Activated CD8-positive, alpha-beta T cell treated with anti-CD3 and anti-CD28 coated beads for 36 hours (primary cell): Measurements from ENCODE around the gene LHFPL3. TPM values are rescaled to one million over a fixed set of nuclear protein-coding genes. Genes with fewer than 3 reads are reported as not detected.

Experiments
- ATAC-seq: fragments of 200-7000 bp; cut with Tn5 transposase; one replicate; pipeline ENCODE4 v1.10.0; 2021; ENCODE audit warnings: mild to moderate bottlenecking, moderate library complexity
- CTCF ChIA-PET: fragments of 350-600 bp; sonication (Branson Sonifier 250); formaldehyde crosslinking; loops from one replicate; lab custom pipeline; 2021; ENCODE audit warnings: antibody characterized with exemption; lab: Charles Lee
- POLR2A ChIA-PET: fragments of 350-600 bp; sonication (Branson Sonifier 250); formaldehyde crosslinking; loops from one replicate; lab custom pipeline; 2021; ENCODE audit warnings: antibody characterized with exemption; lab: Charles Lee
- DNase-seq: peaks from one replicate; pipeline ENCODE4 v3.0.0-alpha.2; 2020
- H3K27ac Mint-ChIP-seq: one replicate; pipeline ENCODE4 v1.8.0; 2021; ENCODE audit warnings: mild to moderate bottlenecking, mixed read lengths
- H3K27me3 Mint-ChIP-seq: one replicate; pipeline ENCODE4 v1.8.0; 2021; ENCODE audit warnings: mixed read lengths
- H3K36me3 Mint-ChIP-seq: one replicate; pipeline ENCODE4 v1.8.0; 2021; ENCODE audit warnings: low read depth, mixed read lengths
- H3K4me1 Mint-ChIP-seq: one replicate; pipeline ENCODE4 v1.8.0; 2021; ENCODE audit warnings: low read depth, mixed read lengths
- H3K4me3 Mint-ChIP-seq: one replicate; pipeline ENCODE4 v1.8.0; 2021; ENCODE audit warnings: mild to moderate bottlenecking, moderate library complexity, mixed read lengths
- H3K9me3 Mint-ChIP-seq: one replicate; pipeline ENCODE4 v1.8.0; 2021; ENCODE audit warnings: mixed read lengths
- intact Hi-C: fragments of 100-400 bp; cut with micrococcal nuclease; formaldehyde crosslinking; loops from one replicate; pipeline ENCODE4 v1.10.0; 2022
- total RNA-seq, 2 experiments: library from RNA; stranded (reverse); gene quantifications; one replicate each; pipeline ENCODE4 v1.2.3, GENCODE V29; 2021
- TF ChIP-seq, protein P1 (sequence below): fragments of 200-600 bp; IDR thresholded peaks from one replicate; pipeline ENCODE4 v1.8.0; 2022; ENCODE audit warnings: antibody characterized with exemption, mild to moderate bottlenecking

Gene LHFPL3
- total RNA-seq, 2 experiments from 2014 or later: not detected

DNA sequence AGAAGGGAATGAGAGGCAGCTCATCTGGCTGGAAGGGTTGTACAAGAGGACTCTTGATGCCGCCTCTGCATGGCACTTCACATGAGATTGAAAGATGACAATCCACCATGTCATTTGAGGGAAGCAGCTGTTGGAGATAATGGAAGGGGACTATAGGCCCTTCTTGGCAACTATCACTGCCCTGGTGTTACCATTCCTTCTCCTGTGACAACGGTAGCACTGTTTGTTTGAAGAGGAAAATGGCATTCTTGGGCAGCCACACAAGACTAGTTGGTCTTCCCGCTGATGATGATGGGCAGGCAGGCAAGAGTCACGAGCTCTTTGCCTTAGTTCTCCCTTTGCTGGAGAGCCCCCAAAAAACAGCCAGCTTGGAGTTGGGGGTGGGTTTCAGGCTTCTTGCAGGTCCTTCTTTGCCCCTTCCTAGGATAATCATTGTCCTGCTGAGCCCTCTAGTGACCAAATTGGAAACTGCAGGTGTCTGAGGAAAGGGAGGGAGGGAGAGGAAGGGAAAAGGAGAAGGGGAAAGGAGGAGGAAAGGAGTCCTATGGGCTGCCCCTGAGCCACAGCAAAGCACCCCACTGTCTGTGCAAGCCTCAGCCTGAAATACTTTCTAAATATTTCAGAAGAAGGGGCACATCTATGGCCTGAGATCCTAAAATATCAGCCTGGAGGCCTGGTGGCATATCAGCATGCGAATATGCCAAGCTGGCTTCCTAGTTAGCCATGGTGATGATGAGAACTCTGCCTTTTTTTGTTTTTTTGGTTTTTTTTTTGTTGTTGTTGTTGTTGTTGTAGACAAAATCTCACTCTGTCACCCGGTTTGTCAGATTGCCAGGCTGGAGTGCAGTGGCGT lies 520.0 kb downstream of the LHFPL3 start:
- POLR2A ChIA-PET: interaction anchor here (1.0 kb wide), 1 partner anchor 14 kb away, joined by 3 read pairs; no protein-coding TSS in a partner anchor
- Mint-ChIP-seq H3K4me1 (no peaks in the 10 kb centered on the region), H3K27ac (no peak overlapping the region), H3K27me3 (peaks cover 15% of the 10 kb centered on the region), H3K9me3 (no peaks in the 10 kb centered on the region), H3K4me3 (no peak overlapping the region), H3K36me3 (no peaks in the 10 kb centered on the region)
- CTCF ChIA-PET: interaction anchor here (0.8 to 3.5 kb wide), 24 partner anchors 9 to 624 kb away, joined by 3 to 38 read pairs (median 4); no protein-coding TSS in a partner anchor
- DNase-seq: peak; percentile 64
- intact Hi-C loops: loop anchor here (10.0 kb wide), 1 partner anchor 614 kb away; no protein-coding TSS in a partner anchor
- TF ChIP-seq, protein P1, sequence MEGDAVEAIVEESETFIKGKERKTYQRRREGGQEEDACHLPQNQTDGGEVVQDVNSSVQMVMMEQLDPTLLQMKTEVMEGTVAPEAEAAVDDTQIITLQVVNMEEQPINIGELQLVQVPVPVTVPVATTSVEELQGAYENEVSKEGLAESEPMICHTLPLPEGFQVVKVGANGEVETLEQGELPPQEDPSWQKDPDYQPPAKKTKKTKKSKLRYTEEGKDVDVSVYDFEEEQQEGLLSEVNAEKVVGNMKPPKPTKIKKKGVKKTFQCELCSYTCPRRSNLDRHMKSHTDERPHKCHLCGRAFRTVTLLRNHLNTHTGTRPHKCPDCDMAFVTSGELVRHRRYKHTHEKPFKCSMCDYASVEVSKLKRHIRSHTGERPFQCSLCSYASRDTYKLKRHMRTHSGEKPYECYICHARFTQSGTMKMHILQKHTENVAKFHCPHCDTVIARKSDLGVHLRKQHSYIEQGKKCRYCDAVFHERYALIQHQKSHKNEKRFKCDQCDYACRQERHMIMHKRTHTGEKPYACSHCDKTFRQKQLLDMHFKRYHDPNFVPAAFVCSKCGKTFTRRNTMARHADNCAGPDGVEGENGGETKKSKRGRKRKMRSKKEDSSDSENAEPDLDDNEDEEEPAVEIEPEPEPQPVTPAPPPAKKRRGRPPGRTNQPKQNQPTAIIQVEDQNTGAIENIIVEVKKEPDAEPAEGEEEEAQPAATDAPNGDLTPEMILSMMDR: peak; percentile 93
- peak; percentile 64 for ATAC-seq

DNA sequence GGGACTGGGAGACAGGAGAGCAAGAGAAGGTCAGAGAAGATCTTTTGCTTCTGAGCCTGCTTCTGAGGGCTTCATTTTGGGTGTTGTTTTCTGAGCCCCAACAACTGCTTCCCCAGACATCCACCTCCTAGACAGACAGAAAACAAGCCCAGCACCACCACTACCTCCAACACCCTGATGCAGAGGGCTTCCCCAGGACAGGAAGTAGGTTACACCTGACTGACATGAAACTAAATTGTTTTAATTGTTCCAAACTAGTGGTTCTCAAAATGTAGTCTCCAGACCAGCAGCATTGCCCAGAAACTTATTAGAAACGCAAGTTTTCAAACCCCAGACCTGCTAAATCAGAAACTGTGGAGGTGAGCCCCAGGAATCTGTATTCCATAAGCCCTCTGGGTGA lies 522.0 kb downstream of the LHFPL3 start:
- peaks cover 8% of the 10 kb centered on the region for H3K27me3 Mint-ChIP-seq
- ATAC-seq (no peak), DNase-seq (no peak)
- H3K4me3 Mint-ChIP-seq: no peak overlapping the region
- H3K4me1 Mint-ChIP-seq: no peaks in the 10 kb centered on the region
- H3K27ac Mint-ChIP-seq: no peak overlapping the region
- ChIA-PET POLR2A (no interaction called here), CTCF (no interaction called here)
- no peaks in the 10 kb centered on the region for H3K9me3 Mint-ChIP-seq
- H3K36me3 Mint-ChIP-seq: no peaks in the 10 kb centered on the region
- TF ChIP-seq, protein P1: no peak
- intact Hi-C loops: no loop called here

DNA sequence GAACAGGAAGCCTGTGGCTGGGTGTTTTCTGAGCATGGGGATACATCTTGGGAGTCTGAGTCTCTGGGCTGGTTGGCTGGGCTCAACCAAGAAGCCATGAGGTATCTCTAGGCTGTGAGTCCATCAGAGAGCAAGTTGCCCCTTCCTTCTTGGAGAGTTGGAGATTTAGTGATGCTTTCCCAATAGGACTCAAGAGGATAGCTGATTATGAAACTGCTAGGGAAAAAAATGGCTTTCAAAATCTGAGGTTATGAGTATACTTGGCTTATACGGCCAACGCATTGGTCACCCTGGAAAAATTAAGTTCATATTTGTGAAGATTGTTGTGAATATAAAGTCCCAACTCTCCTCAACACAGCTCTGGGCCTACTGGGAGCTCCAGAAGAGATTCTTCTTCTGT lies 522.9 kb downstream of the LHFPL3 start:
- H3K4me3 Mint-ChIP-seq: no peak overlapping the region
- intact Hi-C loops: no loop called here
- ChIA-PET POLR2A (no interaction called here), CTCF (no interaction called here)
- peaks cover under 1% of the 10 kb centered on the region for H3K27me3 Mint-ChIP-seq
- no peak for ATAC-seq
- H3K27ac Mint-ChIP-seq: no peak overlapping the region
- H3K9me3 Mint-ChIP-seq: no peaks in the 10 kb centered on the region
- TF ChIP-seq, protein P1: no peak
- H3K36me3 Mint-ChIP-seq: no peaks in the 10 kb centered on the region
- H3K4me1 Mint-ChIP-seq: no peaks in the 10 kb centered on the region
- no peak for DNase-seq

DNA sequence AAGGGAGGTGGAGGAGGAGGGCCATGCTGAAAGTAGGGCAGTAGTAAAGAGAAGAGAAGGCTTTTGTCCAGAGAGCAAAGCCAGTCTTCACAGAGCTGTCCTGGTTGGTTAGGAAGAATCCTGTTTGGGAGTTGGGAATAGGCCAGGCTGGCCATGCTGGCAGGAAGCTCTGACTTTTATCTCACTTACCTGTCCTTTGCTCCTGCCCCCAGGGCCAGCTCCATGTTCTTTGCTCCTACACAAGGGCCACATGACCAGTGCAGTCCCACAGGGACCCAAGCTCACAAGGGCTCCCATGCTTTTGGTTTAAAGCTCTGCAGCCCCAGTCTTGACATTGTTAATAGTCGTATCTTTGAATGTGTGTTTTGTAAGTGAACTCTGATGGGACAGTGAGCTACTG lies 524.0 kb downstream of the LHFPL3 start:
- intact Hi-C loops: no loop called here
- Mint-ChIP-seq H3K9me3 (no peaks in the 10 kb centered on the region), H3K27ac (no peak overlapping the region), H3K36me3 (no peaks in the 10 kb centered on the region), H3K4me3 (no peak overlapping the region), H3K27me3 (no peaks in the 10 kb centered on the region), H3K4me1 (peaks cover 5% of the 10 kb centered on the region)
- DNase-seq (no peak), ATAC-seq (no peak)
- ChIA-PET POLR2A (no interaction called here), CTCF (interaction anchor here (0.7 to 1.5 kb wide), 3 partner anchors 66 to 621 kb away, joined by 3 read pairs; no protein-coding TSS in a partner anchor)
- TF ChIP-seq, protein P1: no peak

DNA sequence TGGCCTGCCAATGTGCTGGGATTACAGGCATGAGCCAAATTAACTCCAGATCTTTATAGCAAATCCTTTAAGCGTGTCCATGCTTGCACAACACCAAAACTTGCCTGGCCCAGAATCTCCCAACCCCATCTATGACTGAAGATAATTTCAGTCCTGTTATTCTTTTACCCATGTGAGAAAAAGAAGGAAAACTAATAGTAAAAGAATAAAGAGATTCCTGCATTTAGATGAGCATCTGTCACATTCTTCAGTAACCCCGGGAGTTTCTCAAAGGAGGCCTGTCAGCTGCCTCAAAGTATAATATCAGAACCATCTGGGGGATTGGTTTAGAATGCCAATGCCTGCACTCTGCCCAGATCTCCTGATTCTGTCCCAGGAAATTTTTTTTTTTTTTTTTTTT lies 527.5 kb downstream of the LHFPL3 start:
- Mint-ChIP-seq H3K36me3 (no peaks in the 10 kb centered on the region), H3K4me1 (peaks cover 18% of the 10 kb centered on the region), H3K27ac (no peak overlapping the region), H3K4me3 (no peak overlapping the region), H3K27me3 (no peaks in the 10 kb centered on the region), H3K9me3 (no peaks in the 10 kb centered on the region)
- TF ChIP-seq, protein P1: no peak
- ChIA-PET CTCF (interaction anchor here (0.7 to 3.7 kb wide), 3 partner anchors 27 to 64 kb away, joined by 4 to 17 read pairs (median 6); no protein-coding TSS in a partner anchor), POLR2A (no interaction called here)
- no peak for DNase-seq
- ATAC-seq: no peak
- intact Hi-C loops: no loop called here
